K562 (cell line): ENCODE data around the gene ATP7B. TPM values are rescaled to one million over a fixed set of nuclear protein-coding genes. Genes with fewer than 3 reads are reported as not detected.
A peak's percentile ranks its signal among the peaks of the same experiment; 100 is the strongest.

Experiments
- CTBP1 ChIP-seq: fragments of 450-650 bp; IDR thresholded peaks from 2 replicates; pipeline ENCODE4 v1.6.1; 2016; ENCODE audit warnings: borderline replicate concordance
- DDX20 ChIP-seq: fragments of 450-650 bp; IDR thresholded peaks from 2 replicates; pipeline ENCODE4 v1.6.1; 2016; ENCODE audit warnings: missing genetic modification characterization, low read depth, mild to moderate bottlenecking, missing compliant biosample characterization, moderate library complexity
- ETV1 ChIP-seq: fragments of 450-650 bp; conservative IDR thresholded peaks from 2 replicates; pipeline ENCODE4 v1.6.1; 2016; ENCODE audit warnings: missing genetic modification characterization, control low read depth, low read depth, missing compliant biosample characterization
- FOXP4 ChIP-seq: sonication (generic); formaldehyde crosslinking; IDR thresholded peaks from 2 replicates; pipeline ENCODE4 v1.8.0; 2022; ENCODE audit warnings: mild to moderate bottlenecking, missing genetic modification reagents, borderline replicate concordance
- GATAD2A ChIP-seq: fragments of 450-650 bp; IDR thresholded peaks from 2 replicates; pipeline ENCODE4 v1.6.1; 2017
- IRF1 ChIP-seq: sonication (generic); formaldehyde crosslinking; IDR thresholded peaks from 2 replicates; pipeline ENCODE4 v1.8.0; 2022; ENCODE audit warnings: missing genetic modification reagents, mild to moderate bottlenecking, borderline replicate concordance
- KAT8 ChIP-seq: fragments of 450-650 bp; IDR thresholded peaks from 2 replicates; pipeline ENCODE4 v1.6.1; 2016; ENCODE audit warnings: low read depth, mild to moderate bottlenecking
- PKNOX1 ChIP-seq: fragments of 450-650 bp; IDR thresholded peaks from 2 replicates; pipeline ENCODE4 v1.6.1; 2016
- RCOR1 ChIP-seq, 2 experiments: IDR thresholded peaks; 2 replicates each; pipeline ENCODE4 v1.6.1; 2012; ENCODE audit warnings: low read depth in 2 of 2, low read length in 2 of 2, borderline replicate concordance in 1 of 2, improper control_type of control experiment in 1 of 2
- SREBF2 ChIP-seq: sonication (generic); formaldehyde crosslinking; IDR thresholded peaks from 2 replicates; pipeline ENCODE4 v1.4.0; 2020; ENCODE audit warnings: mild to moderate bottlenecking, missing genetic modification reagents
- SRSF9 ChIP-seq: fragments of 200-400 bp; formaldehyde crosslinking; IDR thresholded peaks from 2 replicates; pipeline ENCODE4 v1.6.1; 2017; ENCODE audit warnings: low read depth, low read length, borderline replicate concordance
- TEAD2 ChIP-seq: fragments of 450-650 bp; IDR thresholded peaks from 2 replicates; pipeline ENCODE4 v1.6.1; 2016; ENCODE audit warnings: missing genetic modification characterization, control low read depth, missing compliant biosample characterization
- ZNF511 ChIP-seq: sonication (generic); formaldehyde crosslinking; IDR thresholded peaks from 2 replicates; pipeline ENCODE4 v1.8.0; 2022; ENCODE audit warnings: mild to moderate bottlenecking, missing genetic modification reagents
- polyA plus RNA-seq, 8 experiments: library from polyadenylated mRNA; depleted of rRNA in 4 of 8; stranded (reverse) in 5 of 8; unstranded in 3 of 8; fragments of >200 nt; fragmentation: Nextera tagmentation in 2 of 8; fragmentation: Illumina TruSeq in 1 of 8; extraction: Ambion mirVana in 2 of 8; extraction: Trizol in 1 of 8; gene quantifications; 2 replicates each; pipeline versions ENCODE4 v1.2.1 to v1.2.3, GENCODE V29; 2011 to 2014; ENCODE audit warnings: inconsistent platforms in 1 of 8, missing spikeins in 1 of 8
- total RNA-seq, 7 experiments: library from RNA; depleted of rRNA in 6 of 7; stranded (reverse); fragments of >200 nt in 6 of 7; fragmentation: Illumina TruSeq in 2 of 7; extraction: Trizol in 2 of 7; gene quantifications; 2 replicates each; pipeline versions ENCODE4 v1.2.1 to v1.2.3, GENCODE V29; 2011 to 2021; ENCODE audit warnings: low replicate concordance in 1 of 7
- TF ChIP-seq, protein P1 (sequence below): fragments of 250-450 bp; sonication (Bioruptor Pico); IDR thresholded peaks from 2 replicates; pipeline ENCODE4 v1.5.0; 2021; ENCODE audit warnings: mild to moderate bottlenecking, moderate library complexity
- TF ChIP-seq, protein P2 (sequence below): fragments of 250-450 bp; sonication (Bioruptor Pico); IDR thresholded peaks from 2 replicates; pipeline ENCODE4 v1.4.0; 2020; ENCODE audit warnings: mild to moderate bottlenecking, moderate library complexity, borderline replicate concordance

Gene ATP7B
- total and polyA plus RNA-seq, 9 of the 15 experiments (the other 6 are each of a cell fraction or from before 2014, with no cell fraction given) = 1.1 to 20.4 (median 8.5) TPM

DNA sequence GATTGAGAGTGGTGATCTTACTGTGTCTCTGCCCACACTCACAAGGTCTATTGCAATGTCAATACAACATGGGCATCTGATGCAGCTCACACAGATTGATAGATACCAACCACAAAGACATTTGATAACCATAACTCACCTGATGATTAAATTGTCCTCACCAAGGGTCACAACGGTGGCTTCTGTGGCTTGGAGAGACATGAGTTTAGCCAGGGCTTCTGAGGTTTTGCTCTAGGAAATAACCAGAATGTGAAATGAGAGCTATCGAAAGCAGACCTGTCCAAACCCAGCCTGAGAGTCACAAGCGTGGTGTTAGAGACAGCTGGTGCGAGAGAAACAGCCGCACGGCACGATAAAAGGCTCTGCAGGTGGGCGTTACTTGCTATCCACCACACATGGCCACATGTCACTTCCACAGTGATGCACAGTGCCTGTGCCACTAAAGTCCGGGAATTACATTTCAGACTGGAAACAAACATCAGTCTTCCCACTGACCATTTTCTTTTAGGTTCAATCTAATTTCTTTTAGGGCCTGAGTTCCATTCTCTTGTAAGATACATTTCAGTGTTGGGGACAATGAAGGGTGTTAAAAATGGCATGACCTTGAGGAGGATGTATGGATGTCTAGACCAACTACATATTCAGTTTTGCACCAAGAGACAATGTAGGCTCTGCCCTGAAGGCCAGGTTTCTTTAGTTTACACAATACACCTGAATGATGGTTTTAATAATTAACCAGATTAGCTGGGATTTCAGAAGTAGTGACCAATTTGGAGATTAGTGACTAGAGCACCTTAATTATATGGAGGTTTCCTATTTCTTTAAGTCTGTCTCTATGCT, 53.7 kb downstream of the ATP7B start (continued):
- TF ChIP-seq, protein P1, sequence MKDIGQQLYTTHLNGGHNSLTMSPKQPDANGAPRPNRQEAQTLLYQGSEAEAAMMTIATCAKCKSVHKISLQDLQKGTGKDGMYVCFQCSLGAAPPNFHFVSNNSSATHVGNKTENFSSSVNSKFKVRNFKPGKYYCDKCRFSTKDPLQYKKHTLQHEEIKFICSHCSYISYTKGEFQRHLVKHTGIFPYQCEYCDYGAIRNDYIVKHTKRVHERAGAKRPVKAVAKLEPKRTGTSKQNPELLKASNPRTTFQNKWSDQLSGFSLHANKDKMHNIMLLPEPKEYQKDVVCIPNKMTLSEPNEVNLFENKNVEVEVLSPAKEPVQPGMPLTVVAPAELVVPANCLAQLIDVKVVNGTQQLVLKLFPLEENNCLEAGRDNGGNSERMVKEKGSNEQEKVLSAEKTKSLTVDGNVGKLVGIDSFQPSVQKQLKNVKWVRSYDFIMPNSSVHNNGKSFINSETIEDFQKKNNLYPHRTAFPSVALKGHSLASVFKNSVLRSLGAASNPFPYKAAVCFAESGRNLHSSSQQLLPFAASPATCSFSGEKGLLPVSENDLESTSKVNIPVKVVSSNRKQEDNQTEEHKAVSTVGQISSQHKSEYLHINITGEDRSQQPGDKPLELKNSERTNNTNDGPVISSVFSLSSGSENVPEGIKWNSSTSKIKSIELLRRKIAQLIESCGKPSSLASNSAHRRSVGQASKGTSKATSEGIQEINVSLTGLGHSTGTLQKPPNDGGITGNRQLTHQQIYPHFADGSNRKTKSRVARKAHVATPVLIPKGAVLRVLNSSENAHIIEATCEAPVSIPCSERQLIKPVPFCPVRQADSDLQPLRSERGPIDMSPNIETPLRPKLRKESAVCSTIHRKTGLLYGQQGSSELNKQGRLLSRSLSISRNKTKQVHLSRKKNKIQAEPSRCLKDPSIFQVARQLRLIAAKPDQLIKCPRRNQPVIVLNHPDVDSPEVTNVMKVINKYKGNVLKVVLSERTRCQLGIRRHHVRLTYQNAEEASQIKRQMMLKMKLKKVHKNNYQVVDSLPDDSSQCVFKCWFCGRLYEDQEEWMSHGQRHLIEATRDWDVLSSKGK (CRISPR knock-in tag) = no peak
- TF ChIP-seq FOXP4 (CRISPR knock-in tag) (no peak), IRF1 (CRISPR knock-in tag) (no peak), ZNF511 (CRISPR knock-in tag) (no peak), SRSF9 (no peak), RCOR1 (IDR thresholded peaks at IDR 0.05; ENCODE audit: borderline replicate concordance in 1 of 2, low read depth in 2 of 2, low read length in 2 of 2) (no peak), PKNOX1 (no peak), ETV1 (no peak), SREBF2 (no peak), GATAD2A (no peak), KAT8 (no peak), CTBP1 (peak; percentile 29; the same call in 1 of the 2 replicates), TEAD2 (tag) (no peak), DDX20 (no peak)
- TF ChIP-seq, protein P2, sequence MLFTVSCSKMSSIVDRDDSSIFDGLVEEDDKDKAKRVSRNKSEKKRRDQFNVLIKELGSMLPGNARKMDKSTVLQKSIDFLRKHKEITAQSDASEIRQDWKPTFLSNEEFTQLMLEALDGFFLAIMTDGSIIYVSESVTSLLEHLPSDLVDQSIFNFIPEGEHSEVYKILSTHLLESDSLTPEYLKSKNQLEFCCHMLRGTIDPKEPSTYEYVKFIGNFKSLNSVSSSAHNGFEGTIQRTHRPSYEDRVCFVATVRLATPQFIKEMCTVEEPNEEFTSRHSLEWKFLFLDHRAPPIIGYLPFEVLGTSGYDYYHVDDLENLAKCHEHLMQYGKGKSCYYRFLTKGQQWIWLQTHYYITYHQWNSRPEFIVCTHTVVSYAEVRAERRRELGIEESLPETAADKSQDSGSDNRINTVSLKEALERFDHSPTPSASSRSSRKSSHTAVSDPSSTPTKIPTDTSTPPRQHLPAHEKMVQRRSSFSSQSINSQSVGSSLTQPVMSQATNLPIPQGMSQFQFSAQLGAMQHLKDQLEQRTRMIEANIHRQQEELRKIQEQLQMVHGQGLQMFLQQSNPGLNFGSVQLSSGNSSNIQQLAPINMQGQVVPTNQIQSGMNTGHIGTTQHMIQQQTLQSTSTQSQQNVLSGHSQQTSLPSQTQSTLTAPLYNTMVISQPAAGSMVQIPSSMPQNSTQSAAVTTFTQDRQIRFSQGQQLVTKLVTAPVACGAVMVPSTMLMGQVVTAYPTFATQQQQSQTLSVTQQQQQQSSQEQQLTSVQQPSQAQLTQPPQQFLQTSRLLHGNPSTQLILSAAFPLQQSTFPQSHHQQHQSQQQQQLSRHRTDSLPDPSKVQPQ = no peak
